Calu3 (cell line): Measurements from ENCODE around the gene NKD2. TPM values are rescaled to one million over a fixed set of nuclear protein-coding genes. Genes with fewer than 3 reads are reported as not detected.

Experiments
- BruUV-seq: library from RNA; stranded (reverse); fragments of 400-500 nt; replicated peaks from 2 replicates; lab custom pipeline; 2021; lab: Mats Ljungman, UMichigan
- CTCF ChIA-PET: fragments of 300-600 bp; sonication (Branson Sonifier 250); formaldehyde crosslinking; loops from one replicate; lab custom pipeline; 2022; ENCODE audit warnings: antibody characterized with exemption; lab: Charles Lee
- DNase-seq: peaks from one replicate; pipeline ENCODE4 v3.0.0; 2022
- H3K27ac Mint-ChIP-seq: one replicate; pipeline ENCODE4 v1.8.0; 2022; ENCODE audit warnings: mixed read lengths; ENCODE audit not compliant: unreplicated experiment
- H3K27me3 Mint-ChIP-seq: one replicate; pipeline ENCODE4 v1.8.0; 2022; ENCODE audit warnings: mixed read lengths; ENCODE audit not compliant: unreplicated experiment
- H3K36me3 Mint-ChIP-seq: one replicate; pipeline ENCODE4 v1.8.0; 2022; ENCODE audit warnings: mild to moderate bottlenecking, moderate library complexity, mixed read lengths; ENCODE audit not compliant: insufficient read depth, unreplicated experiment
- H3K4me1 Mint-ChIP-seq: one replicate; pipeline ENCODE4 v1.8.0; 2022; ENCODE audit warnings: mild to moderate bottlenecking, low read depth, mixed read lengths; ENCODE audit not compliant: unreplicated experiment
- H3K4me3 Mint-ChIP-seq: one replicate; pipeline ENCODE4 v1.8.0; 2022; ENCODE audit warnings: mild to moderate bottlenecking, low read depth, moderate library complexity, mixed read lengths; ENCODE audit not compliant: unreplicated experiment
- H3K9me3 Mint-ChIP-seq: one replicate; pipeline ENCODE4 v1.8.0; 2022; ENCODE audit warnings: low read depth, mixed read lengths; ENCODE audit not compliant: unreplicated experiment
- intact Hi-C: fragments of 100-400 bp; cut with micrococcal nuclease; formaldehyde crosslinking; loops from one replicate; pipeline ENCODE4 v1.10.0; 2022; ENCODE audit not compliant: unreplicated experiment
- microRNA-seq: library from miRNA; unstranded; fragments of <30 nt; microRNA quantifications from one replicate; pipeline ENCODE4 v1.2.0, GENCODE V29; 2022
- total RNA-seq: library from RNA; stranded (reverse); gene quantifications from 2 replicates; pipeline ENCODE4 v1.2.3, GENCODE V29; 2022
- TF ChIP-seq, protein P1 (sequence below): fragments of 200-600 bp; IDR thresholded peaks from one replicate; pipeline ENCODE4 v1.8.0; 2022; ENCODE audit warnings: antibody characterized with exemption; ENCODE audit not compliant: unreplicated experiment

The NKD2 gene
- total RNA-seq, 1 experiment from 2014 or later: 0.47 TPM

DNA sequence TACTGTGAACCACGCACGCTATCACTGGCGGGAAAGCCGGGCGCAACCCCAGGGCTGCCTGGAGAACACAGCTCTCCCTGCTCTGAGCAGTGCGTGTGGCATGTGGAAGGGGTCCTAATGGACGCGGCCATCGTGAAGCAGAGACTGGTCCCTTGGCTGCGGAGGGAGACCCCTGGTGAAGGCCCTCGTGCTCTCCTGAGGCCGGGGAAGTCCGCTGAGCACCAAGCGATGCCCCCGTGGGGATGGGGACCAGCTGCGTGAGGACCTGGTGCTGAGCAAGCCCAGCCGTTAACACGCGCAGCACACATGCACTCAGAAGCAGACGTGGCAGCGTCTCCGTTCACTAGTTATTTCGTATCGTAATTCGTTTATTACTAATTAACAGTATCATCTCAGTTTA, 78.8 kb downstream of the NKD2 start:
- intact Hi-C loops: no loop called here
- no peaks in the 10 kb centered on the region for H3K4me1 Mint-ChIP-seq
- H3K36me3 Mint-ChIP-seq: peaks cover 52% of the 10 kb centered on the region
- no TSS peak for BruUV-seq
- DNase-seq: no peak
- H3K27ac Mint-ChIP-seq: no peak overlapping the region
- TF ChIP-seq, protein P1, sequence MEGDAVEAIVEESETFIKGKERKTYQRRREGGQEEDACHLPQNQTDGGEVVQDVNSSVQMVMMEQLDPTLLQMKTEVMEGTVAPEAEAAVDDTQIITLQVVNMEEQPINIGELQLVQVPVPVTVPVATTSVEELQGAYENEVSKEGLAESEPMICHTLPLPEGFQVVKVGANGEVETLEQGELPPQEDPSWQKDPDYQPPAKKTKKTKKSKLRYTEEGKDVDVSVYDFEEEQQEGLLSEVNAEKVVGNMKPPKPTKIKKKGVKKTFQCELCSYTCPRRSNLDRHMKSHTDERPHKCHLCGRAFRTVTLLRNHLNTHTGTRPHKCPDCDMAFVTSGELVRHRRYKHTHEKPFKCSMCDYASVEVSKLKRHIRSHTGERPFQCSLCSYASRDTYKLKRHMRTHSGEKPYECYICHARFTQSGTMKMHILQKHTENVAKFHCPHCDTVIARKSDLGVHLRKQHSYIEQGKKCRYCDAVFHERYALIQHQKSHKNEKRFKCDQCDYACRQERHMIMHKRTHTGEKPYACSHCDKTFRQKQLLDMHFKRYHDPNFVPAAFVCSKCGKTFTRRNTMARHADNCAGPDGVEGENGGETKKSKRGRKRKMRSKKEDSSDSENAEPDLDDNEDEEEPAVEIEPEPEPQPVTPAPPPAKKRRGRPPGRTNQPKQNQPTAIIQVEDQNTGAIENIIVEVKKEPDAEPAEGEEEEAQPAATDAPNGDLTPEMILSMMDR: no peak
- no peaks in the 10 kb centered on the region for H3K9me3 Mint-ChIP-seq
- CTCF ChIA-PET: no interaction called here
- H3K4me3 Mint-ChIP-seq: no peak overlapping the region
- no peaks in the 10 kb centered on the region for H3K27me3 Mint-ChIP-seq

DNA sequence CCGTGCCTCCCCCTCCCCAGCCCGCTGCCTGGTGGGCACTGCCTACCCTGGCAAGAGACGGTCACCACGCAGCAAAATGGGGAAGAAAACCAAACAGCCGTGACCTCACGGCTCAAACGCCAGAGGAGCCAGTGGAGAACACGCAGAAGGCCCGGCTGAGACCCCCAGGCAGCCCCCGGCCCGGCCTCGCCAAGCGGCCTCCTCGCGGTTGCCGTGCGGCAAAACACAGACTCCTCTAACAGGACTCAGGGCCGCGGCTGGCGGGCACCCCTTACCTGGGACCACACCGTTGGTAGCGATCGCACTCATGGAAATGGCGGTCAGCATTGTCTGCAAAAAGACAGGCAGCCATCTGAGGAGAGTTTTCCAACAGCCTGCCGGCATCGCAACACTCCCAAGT, 79.4 kb downstream of the NKD2 start:
- CTCF ChIA-PET: no interaction called here
- Mint-ChIP-seq H3K36me3 (peaks cover 58% of the 10 kb centered on the region), H3K9me3 (no peaks in the 10 kb centered on the region), H3K4me3 (no peak overlapping the region), H3K27ac (no peak overlapping the region), H3K4me1 (no peaks in the 10 kb centered on the region), H3K27me3 (no peaks in the 10 kb centered on the region)
- DNase-seq: no peak
- BruUV-seq: no TSS peak
- TF ChIP-seq, protein P1: no peak
- intact Hi-C loops: no loop called here

Small RNA genes within 50 kb of the gene (microRNA-seq; reads per million reads assigned to microRNA genes)
- gene MIR4635: not detected

Other genes starting within 250 kb of the NKD2 start
- gene ZDHHC11B, start 224.1 kb upstream of the NKD2 start, total RNA-seq: 2.2 and 3.0 TPM in 2 replicates
- gene ZDHHC11, start 157.8 kb upstream of the NKD2 start, total RNA-seq: 53.7 and 60.8 TPM in 2 replicates
- gene BRD9, start 116.0 kb upstream of the NKD2 start, total RNA-seq: 62.8 and 64.1 TPM in 2 replicates
- gene TRIP13, start 115.9 kb upstream of the NKD2 start, total RNA-seq: 25.8 and 29.9 TPM in 2 replicates
- 82.3 and 90.5 TPM in 2 replicates for gene SLC12A7, start 103.3 kb downstream of the NKD2 start, total RNA-seq
- not detected in 2 replicates for gene SLC6A19, start 192.8 kb downstream of the NKD2 start, total RNA-seq
- gene SLC6A18, start 216.6 kb downstream of the NKD2 start, total RNA-seq: not detected in 2 replicates